Measurements from ENCODE around the gene TMEM198.

Gene TMEM198

GRCh38 chr2:219525533-219526232 is 18.1 kb upstream of the TMEM198 start:
- DNase-seq (ENCODE audit: low spot score) = no peak

- DNase-seq (ENCODE audit: low spot score) = no peak
These were observed 17.3 kb upstream of the TMEM198 start for GRCh38 chr2:219526320-219527075.

GRCh38 chr2:219527076-219527394 is 16.8 kb upstream of the TMEM198 start:
- no peak for DNase-seq (ENCODE audit: low spot score)

- DNase-seq (ENCODE audit: low spot score) = no peak
These were observed 16.4 kb upstream of the TMEM198 start for GRCh38 chr2:219527472-219527871.

GRCh38 chr2:219530048-219530963 is 13.5 kb upstream of the TMEM198 start:
- peak; percentile 82 for DNase-seq (ENCODE audit: low spot score)

- DNase-seq (ENCODE audit: low spot score) = no peak
These were observed 12.0 kb upstream of the TMEM198 start for GRCh38 chr2:219531639-219532377.

- no peak for DNase-seq (ENCODE audit: low spot score)
These were observed 11.5 kb upstream of the TMEM198 start for GRCh38 chr2:219532378-219532649.

- no peak for DNase-seq (ENCODE audit: low spot score)
These were observed 9.7 kb upstream of the TMEM198 start for GRCh38 chr2:219533930-219534661.

GRCh38 chr2:219536425-219536824 is 7.4 kb upstream of the TMEM198 start:
- DNase-seq (ENCODE audit: low spot score) = no peak

- no peak for DNase-seq (ENCODE audit: low spot score)
These were observed 6.9 kb upstream of the TMEM198 start for GRCh38 chr2:219536967-219537366.

- DNase-seq (ENCODE audit: low spot score) = no peak
These were observed 6.0 kb upstream of the TMEM198 start for GRCh38 chr2:219537657-219538488.

GRCh38 chr2:219538504-219538951 is 5.3 kb upstream of the TMEM198 start:
- DNase-seq (ENCODE audit: low spot score) = no peak

GRCh38 chr2:219538956-219539788 is 4.7 kb upstream of the TMEM198 start:
- no peak for DNase-seq (ENCODE audit: low spot score)

- no peak for DNase-seq (ENCODE audit: low spot score)
These were observed 3.7 kb upstream of the TMEM198 start for GRCh38 chr2:219539926-219540678.

- no peak for DNase-seq (ENCODE audit: low spot score)
These were observed 2.9 kb upstream of the TMEM198 start for GRCh38 chr2:219540784-219541504.

- no peak for DNase-seq (ENCODE audit: low spot score)
These were observed 2.1 kb upstream of the TMEM198 start for GRCh38 chr2:219541611-219542180.

GRCh38 chr2:219542931-219543595 is 765 bp upstream of the TMEM198 start:
- no peak for DNase-seq (ENCODE audit: low spot score)
